Nephron progenitor cell (in vitro differentiated cells): Measurements from ENCODE around the gene RNF6.
"Not testable (repeated sequence)": the region's sequence is repeated elsewhere in the genome, so short reads cannot be mapped to it uniquely, and the experiment has no call there.

Experiments used
- DNase-seq: peaks from one replicate; pipeline ENCODE4 v3.0.0; 2021
- H3K27ac Mint-ChIP-seq: 2 replicates; pipeline ENCODE4 v1.8.0; 2021; ENCODE audit warnings: mild to moderate bottlenecking, moderate library complexity, mixed read lengths
- H3K27me3 Mint-ChIP-seq: 2 replicates; pipeline ENCODE4 v1.8.0; 2021; ENCODE audit warnings: mild to moderate bottlenecking, low read depth, mixed read lengths; ENCODE audit not compliant: poor library complexity
- H3K36me3 Mint-ChIP-seq: 2 replicates; pipeline ENCODE4 v1.8.0; 2021; ENCODE audit warnings: low read depth, mixed read lengths
- H3K4me1 Mint-ChIP-seq: 2 replicates; pipeline ENCODE4 v1.8.0; 2021; ENCODE audit warnings: mixed read lengths
- H3K4me3 Mint-ChIP-seq: 2 replicates; pipeline ENCODE4 v1.8.0; 2021; ENCODE audit warnings: mild to moderate bottlenecking, moderate library complexity, mixed read lengths
- H3K9me3 Mint-ChIP-seq: 2 replicates; pipeline ENCODE4 v1.8.0; 2021; ENCODE audit warnings: mild to moderate bottlenecking, moderate library complexity, mixed read lengths
- CTCF ChIP-seq: fragments of 200-600 bp; sonication (generic); IDR thresholded peaks from 2 replicates; pipeline ENCODE4 v1.5.0; 2021; ENCODE audit warnings: antibody characterized with exemption

The RNF6 gene

GRCh38 chr13:26255691-26256277 lies 33.7 kb upstream of the RNF6 start:
- Mint-ChIP-seq H3K36me3 (no peaks in the 10 kb centered on the region), H3K4me3 (peak overlapping the region; percentile 92), H3K27me3 (peaks cover 9% of the 10 kb centered on the region), H3K27ac (peak overlapping the region; percentile 53), H3K4me1 (peaks cover 41% of the 10 kb centered on the region), H3K9me3 (no peaks in the 10 kb centered on the region)
- no peak for DNase-seq
- peak; percentile 24 for TF ChIP-seq CTCF

- Mint-ChIP-seq H3K9me3 (no peaks in the 10 kb centered on the region), H3K27me3 (peaks cover 11% of the 10 kb centered on the region), H3K27ac (peak overlapping the region; percentile 90), H3K4me1 (peaks cover 38% of the 10 kb centered on the region), H3K36me3 (no peaks in the 10 kb centered on the region), H3K4me3 (peak overlapping the region; percentile 92)
- TF ChIP-seq CTCF, result no peak
- no peak for DNase-seq
Measured at GRCh38 chr13:26255115-26255514, 33.0 kb upstream of the RNF6 start.

GRCh38 chr13:26254583-26255111 lies 32.5 kb upstream of the RNF6 start:
- Mint-ChIP-seq H3K27ac (peak overlapping the region; percentile 90), H3K9me3 (no peaks in the 10 kb centered on the region), H3K4me1 (peaks cover 37% of the 10 kb centered on the region), H3K27me3 (peaks cover 11% of the 10 kb centered on the region), H3K36me3 (no peaks in the 10 kb centered on the region), H3K4me3 (peak overlapping the region; percentile 92)
- TF ChIP-seq CTCF, result no peak
- DNase-seq, result peak; percentile 58

- peak within 1 kb of the TSS; percentile 92 for H3K4me3 Mint-ChIP-seq
- H3K36me3 Mint-ChIP-seq, result no peaks in the 10 kb centered on the region
- TF ChIP-seq CTCF, result no peak
- peaks cover 37% of the 10 kb centered on the region for H3K4me1 Mint-ChIP-seq
- peak; percentile 84 for DNase-seq
- H3K27me3 Mint-ChIP-seq, result peaks cover 11% of the 10 kb centered on the region
- H3K9me3 Mint-ChIP-seq, result no peaks in the 10 kb centered on the region
- peak within 1 kb of the TSS; percentile 95 for H3K27ac Mint-ChIP-seq
Measured at GRCh38 chr13:26253787-26254582, 31.9 kb upstream of the RNF6 start, which contains the start of gene CDK8. TSS of gene CDK8 (plus strand) at chr13:26254129. CDS start at chr13:26254642, 513 bp downstream.

GRCh38 chr13:26253262-26253786 lies 31.2 kb upstream of the RNF6 start:
- TF ChIP-seq CTCF, result no peak
- peak overlapping the region; percentile 95 for H3K27ac Mint-ChIP-seq
- H3K36me3 Mint-ChIP-seq, result no peaks in the 10 kb centered on the region
- no peak for DNase-seq
- peak overlapping the region; percentile 92 for H3K4me3 Mint-ChIP-seq
- peaks cover 37% of the 10 kb centered on the region for H3K4me1 Mint-ChIP-seq
- H3K9me3 Mint-ChIP-seq, result no peaks in the 10 kb centered on the region
- peaks cover 11% of the 10 kb centered on the region for H3K27me3 Mint-ChIP-seq

GRCh38 chr13:26252006-26252405 lies 29.9 kb upstream of the RNF6 start:
- Mint-ChIP-seq H3K4me1 (peaks cover 27% of the 10 kb centered on the region), H3K27me3 (peaks cover 11% of the 10 kb centered on the region)
- not testable (repeated sequence) for H3K4me3 Mint-ChIP-seq, H3K9me3 Mint-ChIP-seq, H3K36me3 Mint-ChIP-seq, DNase-seq, H3K27ac Mint-ChIP-seq
